NCI-H1417 treated with DMSO at 0.1 percent for 48 hours (cell line): ENCODE data around the gene ZMIZ1.

Experiments used
- DNase-seq: peaks from one replicate; lab custom pipeline; 2025; lab: John Stamatoyannopoulos, UW

Gene ZMIZ1

DNA sequence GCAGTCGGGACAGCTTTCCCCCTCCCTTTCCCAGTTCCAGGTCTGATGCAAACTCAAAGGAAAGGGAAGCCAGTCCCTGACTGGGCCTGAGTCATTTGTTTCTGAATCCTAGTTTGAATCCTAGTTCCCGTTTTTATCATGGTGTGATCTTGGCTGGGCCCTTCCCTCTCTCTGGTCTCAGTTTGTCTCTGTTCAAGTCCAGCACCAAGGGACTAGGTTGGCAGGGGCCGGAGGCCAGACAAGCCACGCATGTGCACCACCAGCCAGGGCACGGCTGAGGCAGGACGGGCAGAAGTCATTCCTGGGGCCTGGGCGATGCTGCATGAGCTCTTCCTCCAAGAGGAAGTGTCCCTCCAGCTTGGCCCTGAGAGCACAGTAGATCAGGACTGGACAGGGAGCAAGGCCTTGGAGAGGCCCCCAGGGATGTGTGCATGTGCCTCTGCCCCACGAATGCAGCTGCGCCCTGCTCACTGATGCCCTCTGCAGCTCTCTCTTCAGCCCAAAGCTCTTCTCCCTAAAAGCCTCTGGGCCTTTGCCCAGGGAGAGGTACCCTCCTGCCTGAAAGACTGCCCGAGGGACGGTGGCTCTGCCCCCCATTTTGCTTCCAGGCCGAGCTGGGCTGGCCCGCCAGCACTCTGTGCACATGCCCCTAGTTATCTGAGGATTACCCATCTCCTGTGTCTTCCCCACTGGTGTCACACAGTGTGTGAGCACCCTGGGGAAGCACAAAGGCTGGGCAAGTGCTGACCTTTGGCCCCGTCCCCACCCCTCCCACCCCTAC, 86.7 kb downstream of the ZMIZ1 start:
- no peak for DNase-seq

DNA sequence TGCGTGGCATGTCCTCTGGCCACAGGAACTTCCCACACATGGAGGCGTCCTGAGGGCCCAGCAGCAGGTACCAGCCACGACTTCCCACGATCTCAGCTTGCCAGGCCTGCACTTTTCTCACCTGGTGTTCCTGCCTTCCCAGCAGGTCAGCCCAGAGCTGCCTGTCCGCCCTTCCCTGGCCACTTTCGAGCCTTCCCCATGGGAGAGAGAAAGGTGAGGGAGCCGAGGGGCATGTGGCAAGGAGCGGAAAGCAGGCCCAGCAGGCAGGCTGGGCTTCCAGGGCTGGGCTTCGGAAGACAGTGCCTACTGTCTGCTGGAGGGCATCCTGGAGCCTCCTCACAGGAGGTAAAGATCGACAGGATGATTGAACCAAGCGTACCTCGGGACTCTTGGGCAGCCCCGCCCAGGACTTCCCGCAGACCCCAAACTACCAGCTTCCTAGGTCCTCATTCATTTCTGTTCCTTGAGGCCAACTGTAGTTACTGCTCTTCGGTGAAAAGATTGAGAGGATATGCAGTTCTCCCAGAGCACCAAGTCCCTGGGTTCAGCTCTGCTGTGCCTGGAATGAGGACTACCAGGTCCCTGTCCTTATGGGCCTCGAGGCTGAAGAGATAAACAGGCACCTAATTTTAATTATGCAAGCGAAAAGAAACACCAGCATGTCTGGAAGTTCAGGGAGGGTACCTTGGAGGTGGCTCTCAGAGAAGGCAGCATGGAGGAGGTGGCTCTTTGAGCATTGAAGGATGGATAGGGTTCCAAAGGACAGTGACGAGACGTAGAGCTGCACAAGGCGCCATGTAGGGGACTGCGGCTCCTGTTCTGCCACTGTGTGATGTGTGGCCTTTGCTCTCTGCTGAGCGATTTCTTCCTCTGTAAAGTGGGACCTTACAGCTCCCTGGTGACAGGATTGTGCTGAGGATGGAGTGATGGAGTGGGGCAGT, 87.8 kb downstream of the ZMIZ1 start:
- no peak for DNase-seq

DNA sequence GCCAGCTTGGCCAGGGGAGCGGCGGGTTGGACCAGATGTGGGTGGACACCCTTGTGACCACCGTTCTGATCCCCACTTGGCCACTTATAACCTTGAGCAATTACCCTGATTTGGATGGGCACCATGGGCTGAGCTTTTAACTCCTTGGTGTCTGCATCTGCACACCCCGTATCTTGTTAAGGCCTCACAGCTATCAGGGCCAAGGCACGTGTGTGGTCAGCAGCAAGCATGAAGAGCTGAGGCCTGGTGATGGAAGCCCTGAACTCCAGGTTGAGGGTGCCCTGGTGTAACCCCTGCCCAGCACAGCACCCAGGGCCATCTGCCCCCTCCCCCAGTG, 89.2 kb downstream of the ZMIZ1 start:
- DNase-seq, result no peak

DNA sequence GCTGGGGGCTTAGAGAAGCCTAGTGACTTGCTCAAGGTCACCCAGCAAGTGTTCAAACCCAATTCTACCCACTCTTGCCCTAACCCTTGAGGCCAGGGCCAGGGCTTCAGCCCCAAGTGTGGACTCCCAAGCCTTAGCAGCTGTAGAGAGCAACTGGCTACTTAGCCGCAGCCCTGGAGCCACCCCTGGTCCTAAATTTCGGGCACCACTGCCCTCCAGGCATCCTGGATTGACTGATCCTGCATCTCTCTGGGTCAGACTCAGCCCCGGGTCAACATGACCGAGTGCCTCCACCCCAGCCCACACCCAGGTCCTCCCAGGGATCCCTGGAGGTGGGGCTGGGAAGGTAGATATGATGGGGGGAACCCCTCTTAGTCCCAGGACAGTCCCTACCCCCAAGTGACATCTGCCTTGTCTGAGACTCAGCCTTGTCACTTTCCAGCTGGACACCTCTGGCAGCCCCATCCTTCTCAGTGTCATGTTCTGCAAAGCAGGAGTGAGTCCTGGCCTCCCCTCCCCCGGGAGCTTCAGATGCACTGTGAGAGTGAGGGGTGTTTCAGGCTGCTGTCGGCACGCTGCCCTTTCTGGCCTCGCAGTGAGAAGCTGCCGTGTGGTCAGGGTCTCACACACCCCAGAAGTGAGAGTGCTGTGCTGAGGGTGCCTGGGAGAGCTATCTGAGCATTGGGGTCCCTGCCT, 89.8 kb downstream of the ZMIZ1 start:
- DNase-seq, result no peak

DNA sequence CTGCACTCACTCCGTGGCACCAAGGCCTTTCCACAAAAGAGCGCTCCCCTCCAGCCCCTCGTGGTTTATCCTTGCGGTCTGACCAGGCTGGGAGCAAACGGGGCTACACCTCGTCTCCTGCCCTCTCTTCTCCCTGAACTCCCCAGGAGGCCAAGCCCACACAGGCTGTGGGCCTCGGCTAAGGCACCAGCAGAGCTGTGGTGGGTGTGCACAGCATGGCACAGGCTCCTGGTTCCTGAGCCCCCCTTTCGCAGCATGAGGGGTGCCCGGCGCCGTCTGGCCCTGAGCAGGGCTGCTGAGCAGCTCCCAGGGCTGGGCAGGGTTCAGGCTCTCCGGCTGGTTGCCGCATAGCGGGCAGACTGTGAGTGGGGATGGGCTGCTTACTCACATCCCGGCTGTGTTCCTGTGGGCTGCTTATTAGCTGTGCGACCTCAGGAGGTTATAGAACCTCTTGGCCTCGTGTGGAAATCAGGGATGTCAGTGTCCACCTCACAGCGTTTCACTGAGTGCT, 90.4 kb downstream of the ZMIZ1 start:
- no peak for DNase-seq

DNA sequence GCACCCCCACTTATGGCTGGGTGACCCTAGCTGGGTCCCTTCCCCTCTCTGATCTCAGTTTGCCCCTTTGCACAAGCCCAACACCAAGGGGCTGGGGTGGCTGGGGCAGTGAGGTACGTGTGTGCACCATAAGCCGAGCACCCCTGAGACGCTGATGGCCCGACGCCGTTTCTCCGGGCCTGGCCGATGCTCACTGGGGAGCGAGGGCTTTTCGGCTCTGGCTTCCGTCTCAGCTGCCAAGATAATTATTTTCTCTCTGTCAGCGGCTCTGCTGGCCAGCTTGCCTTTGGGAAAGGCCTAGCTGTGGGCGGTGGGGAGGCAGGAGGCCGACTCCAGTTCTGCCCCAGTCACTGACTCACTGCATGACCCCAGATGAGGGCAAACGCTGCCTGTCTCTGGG, 91.0 kb downstream of the ZMIZ1 start:
- no peak for DNase-seq

DNA sequence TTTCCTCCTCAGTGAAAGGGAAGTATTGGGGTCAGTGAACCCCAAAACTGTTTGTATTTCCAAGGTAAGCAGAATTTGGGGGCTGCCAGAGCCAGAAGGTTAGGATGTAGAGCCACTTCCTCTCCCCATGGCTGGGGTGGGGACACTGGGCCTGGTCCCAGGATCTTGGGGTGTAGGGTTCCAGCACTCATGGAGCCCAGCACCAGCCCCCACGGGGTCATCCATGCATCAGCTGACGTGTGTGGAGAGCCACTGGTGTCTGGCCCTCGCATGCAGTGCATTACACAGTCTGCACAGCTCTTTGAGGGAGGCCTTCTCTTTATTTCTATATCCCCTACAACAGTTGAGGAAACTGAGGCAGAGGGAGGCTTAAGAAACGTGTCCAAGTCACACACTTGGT, 91.4 kb downstream of the ZMIZ1 start:
- no peak for DNase-seq

DNA sequence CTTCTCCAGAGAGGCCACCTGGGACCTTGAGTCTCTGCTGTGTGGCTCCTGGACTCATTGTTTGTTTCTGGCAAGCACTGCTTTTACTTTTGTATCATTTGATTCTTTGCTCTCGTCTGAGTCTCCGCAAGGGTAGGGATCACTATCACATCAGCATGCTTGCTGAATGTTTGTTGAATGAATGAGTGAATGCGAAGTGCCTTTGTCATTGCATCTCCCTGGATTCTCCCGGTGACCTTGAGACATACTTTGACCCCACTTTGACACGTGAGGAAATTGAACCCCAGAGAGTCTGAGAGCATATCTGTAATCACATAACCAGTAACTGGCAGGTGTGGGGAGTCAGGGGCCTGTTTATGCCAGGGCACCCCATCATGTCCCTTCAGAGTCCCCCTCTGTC, 92.8 kb downstream of the ZMIZ1 start:
- DNase-seq, result no peak

DNA sequence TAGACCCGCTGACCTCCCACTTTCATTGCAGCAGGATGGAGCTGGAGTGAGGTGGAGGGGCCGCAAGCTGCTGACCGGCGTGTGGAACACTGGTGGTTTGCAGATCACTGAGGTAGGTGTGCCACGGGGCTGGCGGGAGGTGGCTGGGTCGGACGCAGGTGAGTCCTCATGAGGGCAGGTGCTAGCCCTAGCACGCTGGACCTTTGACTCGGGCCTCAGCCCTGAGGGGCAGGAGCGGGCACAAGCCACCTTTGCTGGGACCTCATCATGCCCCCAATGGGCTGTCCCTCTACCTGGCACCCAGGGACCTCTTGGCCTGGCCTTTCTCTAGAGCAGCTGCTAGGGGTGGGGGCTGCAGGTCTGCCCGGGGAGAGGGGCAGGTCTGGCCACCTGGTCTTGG, 93.3 kb downstream of the ZMIZ1 start:
- DNase-seq, result no peak

DNA sequence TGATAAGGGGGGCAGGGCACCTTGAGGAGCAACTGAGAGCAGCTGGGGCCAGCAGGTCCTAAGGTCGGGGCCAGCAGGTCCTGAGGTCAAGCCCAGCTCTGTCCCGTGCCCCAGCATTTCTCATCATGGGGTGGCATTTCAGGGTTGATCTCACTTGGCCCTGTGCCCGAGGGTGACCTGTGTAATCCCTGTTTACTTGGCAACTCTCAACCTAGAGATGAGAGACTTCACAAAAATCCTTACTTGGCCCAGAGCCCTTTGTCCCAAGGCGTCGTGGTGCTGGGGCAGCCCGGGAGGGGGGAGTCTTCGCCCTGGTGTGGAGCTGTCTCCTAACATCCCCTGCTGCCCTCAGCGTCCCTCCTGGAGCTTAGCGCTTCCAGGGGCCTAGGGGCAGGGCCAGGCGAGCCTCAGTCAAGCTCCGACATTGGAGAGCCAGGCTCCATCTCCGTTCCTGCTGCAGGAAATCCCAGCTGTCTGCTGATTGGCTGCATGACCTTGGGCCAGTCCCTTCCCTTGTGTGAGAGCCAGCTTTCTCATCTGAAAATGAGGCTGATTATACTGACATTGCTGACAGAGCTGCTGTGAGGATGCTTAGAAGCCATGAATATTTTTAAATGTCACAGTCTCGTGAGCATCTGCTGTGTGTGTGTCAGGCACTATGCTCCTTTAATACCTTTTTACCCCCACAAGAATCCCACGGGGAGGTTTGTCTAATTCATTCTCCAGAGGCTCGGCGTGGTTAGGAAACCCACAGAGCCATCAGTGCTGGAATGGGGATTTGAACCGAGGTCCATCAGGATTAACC, 94.3 kb downstream of the ZMIZ1 start:
- no peak for DNase-seq

DNA sequence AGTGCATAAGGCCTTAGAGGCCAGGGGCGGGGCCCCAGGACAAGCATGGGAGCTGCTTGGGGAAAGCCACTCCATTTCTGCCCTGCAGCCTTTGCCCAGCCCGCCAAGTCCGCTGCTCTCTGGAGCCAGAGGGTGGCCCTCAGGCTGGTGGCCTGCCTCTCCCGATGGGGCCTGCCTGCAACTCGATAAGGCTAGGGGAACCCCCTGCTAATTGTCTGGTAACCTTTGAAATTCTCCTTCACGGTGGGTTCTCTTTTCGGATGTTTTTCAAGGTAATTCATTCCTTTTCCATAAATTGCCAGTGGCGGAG, 94.9 kb downstream of the ZMIZ1 start:
- no peak for DNase-seq

DNA sequence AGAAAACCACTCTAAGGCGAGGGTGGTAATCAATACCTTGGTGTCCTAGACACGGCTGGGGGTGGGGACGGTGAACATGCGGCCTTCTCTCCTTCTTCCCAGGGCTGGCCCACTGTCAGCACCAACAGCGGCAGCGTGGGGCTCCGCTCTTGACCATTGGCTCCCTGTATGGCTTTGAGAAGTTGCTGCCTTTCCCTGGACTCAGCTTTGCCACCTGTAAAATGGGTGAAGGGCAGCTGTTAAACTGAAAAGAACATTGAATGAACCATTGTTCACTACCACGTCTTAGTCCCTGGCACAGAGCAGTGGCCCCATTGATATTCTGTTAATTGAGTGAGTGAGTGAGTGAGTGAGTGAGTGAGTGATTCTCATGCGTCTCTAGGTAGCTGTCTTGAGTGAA, 95.3 kb downstream of the ZMIZ1 start:
- DNase-seq, result no peak

DNA sequence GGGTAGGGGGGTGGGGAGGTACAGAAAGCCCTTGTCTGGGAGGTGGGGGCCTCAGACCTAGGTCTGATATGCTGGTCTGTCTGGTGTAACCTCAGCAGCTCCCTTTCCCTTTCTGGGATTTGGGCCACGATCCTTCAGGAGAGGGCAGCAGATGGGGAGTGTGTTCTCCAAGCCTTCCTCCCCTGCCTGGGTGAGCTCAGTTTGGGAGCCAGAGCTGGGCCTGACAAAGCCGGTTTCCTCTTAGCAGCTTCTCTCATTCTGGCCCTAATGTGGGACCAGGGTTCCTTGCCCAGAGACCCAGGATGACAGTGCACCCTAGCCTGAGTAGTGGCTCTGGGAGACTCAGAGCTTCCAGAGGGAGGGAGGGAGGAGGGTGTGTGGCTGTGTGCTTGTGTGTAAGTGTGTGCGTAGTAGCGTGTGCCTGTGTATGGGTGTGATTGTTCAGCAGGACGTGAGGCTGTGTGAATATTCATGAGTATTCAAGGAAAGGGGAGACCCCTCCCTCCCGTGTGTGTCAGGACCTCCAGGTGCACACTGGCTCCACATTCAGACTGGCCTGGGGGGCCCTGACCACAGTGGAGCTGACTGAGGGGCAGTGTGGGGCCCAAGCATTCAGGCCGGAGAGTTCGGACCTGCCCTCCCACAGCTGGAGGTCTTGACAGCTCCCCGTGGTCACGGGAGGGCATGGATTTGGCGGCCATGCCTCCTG, 96.5 kb downstream of the ZMIZ1 start:
- DNase-seq, result no peak

DNA sequence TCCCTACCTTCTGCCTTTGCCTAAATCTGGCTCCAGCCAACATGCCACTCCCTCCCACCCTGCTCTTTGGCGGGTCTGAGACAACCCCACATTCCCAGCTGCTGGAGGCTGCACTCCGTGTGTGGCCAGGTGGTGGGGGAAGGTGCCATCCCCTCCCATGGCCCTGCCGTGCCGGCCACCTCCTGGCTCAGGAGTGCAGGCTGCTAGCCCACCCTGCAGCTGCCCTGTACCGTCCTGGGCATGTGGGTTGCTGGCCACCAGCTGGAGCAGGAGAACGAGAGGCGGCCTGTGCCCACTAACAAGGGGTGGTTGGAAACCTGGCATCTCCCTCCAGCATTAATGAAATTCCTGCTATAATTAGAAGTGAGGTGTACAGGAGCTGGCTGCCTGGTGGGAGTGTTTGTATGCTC, 97.6 kb downstream of the ZMIZ1 start:
- no peak for DNase-seq

DNA sequence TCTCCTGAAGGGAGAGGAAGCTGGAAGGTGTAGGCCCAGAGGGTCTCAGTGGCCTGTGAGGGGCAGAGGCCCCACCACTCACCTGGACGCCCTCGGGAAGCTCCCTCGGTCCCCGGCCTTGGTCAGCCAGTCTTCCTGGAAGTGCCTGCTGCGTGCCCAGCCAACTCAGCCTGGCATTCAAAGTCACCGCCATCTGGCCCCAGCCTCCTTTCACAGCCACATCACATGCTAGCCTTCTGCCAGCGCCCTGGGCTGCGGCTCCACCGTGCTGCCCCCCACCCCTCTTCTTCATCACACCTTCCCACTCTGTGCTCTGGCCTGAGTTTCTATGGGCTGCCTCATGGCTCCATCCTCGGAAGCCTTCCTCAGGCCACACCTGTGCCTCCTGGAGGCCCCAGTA, 98.0 kb downstream of the ZMIZ1 start:
- no peak for DNase-seq

DNA sequence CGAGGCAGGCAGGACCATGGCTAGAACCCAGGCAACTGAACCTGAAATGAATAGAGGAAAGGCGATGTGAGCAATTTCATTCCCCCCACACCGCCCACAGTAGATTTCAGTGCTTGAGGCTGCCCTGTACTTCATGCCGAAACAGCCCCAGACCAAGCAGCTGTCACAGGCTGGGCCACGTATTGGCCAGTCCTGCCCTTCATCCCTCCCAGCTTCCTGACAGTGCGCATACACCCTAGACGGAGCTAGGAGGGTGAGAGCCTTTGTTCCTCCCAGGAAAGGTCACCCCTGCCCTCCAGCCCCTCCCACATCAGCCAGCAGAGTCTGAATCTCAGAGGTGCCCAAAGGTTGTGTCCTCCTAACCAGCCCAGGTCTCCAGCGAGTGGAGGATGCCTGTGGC, 98.8 kb downstream of the ZMIZ1 start:
- no peak for DNase-seq

DNA sequence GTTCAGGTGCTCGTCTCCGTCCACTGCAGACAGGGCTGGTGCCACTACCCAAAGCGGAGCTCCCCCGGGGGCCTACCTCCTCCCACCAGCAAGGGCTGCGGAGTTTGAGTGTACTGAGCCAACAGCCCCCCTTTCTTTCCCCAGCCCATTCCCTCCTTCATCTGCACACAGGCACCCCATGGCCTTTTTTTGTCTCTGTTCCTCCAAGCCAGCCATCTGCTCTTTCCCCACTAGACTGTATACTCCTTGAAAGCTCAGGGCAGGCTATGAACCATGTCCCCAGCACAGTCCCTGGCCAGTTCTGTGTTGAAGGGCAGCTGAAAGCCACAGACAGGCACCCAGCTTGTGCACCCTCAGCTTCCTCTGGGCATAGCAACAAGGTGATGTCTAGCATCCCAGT, 99.4 kb downstream of the ZMIZ1 start:
- no peak for DNase-seq

DNA sequence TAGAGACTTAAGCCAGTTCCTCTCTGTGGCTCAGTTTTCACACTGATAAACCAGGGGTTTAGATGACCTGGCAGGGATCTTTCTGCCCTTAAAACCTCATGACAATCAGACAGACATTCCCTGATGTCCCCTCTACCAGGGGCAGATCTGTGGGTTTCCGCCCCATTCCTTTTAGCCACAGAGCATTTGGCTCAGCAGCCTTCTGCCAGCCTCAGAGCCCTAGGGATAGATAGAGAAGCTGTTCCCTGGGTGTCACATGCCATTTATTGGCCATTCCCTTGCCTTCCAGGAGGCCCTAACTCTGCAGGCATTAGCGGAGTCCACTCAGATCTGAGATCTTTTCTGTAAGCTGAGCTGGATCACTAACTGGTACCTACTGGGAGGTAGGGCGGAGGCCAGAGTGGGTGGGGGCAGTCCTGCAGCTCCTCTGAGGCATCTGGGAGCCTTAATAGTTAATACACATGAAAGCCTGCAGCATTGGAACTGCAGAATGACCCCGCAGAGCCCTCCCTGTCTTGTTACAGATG, 101.5 kb downstream of the ZMIZ1 start:
- no peak for DNase-seq

DNA sequence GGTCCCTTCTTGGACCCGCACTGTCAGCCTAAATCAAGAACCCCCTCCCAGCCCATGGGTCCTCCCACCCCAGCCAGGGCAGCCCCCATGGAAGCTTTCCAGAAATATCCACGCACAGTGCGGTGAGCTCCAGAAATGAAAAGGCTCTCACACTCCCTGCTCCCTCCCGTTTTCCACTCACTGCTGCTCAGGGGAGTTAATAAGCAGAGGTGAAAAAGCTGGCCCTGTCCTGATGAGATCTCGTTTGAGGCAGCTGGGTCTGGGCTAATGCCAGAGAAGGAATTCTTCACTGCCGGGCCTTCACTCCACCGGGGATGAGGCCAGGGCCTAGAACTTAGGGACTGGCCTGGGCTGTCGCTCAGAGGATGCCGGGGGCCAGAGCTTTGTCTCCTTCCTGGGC, 102.2 kb downstream of the ZMIZ1 start:
- DNase-seq, result no peak

DNA sequence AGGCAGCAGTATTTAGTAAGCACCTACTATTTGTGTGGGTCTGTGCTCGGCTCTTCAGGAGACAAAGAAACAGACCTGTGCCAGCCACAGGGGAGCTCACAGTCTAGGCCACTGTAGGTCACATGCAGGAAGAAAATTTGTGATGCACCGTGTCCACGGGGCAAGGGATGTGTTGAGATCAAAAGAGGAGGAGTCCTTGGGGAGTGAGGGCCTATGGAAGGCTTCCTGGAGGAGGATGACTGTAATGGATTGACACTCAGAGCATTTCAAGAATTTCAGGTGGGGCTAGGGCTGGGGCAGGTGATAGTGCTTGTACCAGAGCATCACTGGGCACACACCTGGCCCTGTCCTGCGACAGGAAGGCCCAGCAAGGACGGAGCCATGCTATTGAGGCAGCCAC, 102.7 kb downstream of the ZMIZ1 start:
- no peak for DNase-seq

DNA sequence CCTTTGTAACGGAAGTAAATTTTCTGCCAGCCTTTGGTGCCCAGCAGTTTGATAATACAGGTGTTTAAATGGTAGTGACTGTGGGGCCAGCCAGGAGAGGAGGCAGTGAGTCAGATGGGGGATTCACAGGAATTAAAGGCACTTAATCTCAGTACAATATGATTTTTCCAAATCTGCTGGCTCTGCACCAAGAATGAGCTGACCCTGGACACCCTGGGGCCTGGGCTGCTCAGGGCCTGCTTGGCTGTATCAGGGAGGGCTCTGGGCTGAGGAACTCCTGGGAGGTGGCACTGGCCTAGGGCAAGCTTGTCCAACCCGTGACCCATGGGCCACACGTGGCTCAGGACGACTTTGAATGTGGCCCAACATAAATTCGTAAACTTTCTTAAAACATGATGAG, 104.1 kb downstream of the ZMIZ1 start:
- no peak for DNase-seq
